Endothelial cell (in vitro differentiated cells): ENCODE results near the gene HMGCS2. TPM values are rescaled to one million over a fixed set of nuclear protein-coding genes. Genes with fewer than 3 reads are reported as not detected.

Source experiments
- DNase-seq: peaks from one replicate; pipeline ENCODE4 v3.0.0; 2021; ENCODE audit warnings: low spot score
- H3K27ac Mint-ChIP-seq: one replicate; pipeline ENCODE4 v1.8.0; 2021; ENCODE audit warnings: mixed read lengths, inconsistent platforms; ENCODE audit not compliant: unreplicated experiment
- H3K27me3 Mint-ChIP-seq: one replicate; pipeline ENCODE4 v1.8.0; 2021; ENCODE audit warnings: mild to moderate bottlenecking, moderate library complexity, mixed read lengths, inconsistent platforms; ENCODE audit not compliant: unreplicated experiment
- H3K36me3 Mint-ChIP-seq: one replicate; pipeline ENCODE4 v1.8.0; 2021; ENCODE audit warnings: mild to moderate bottlenecking, low read depth, mixed read lengths, inconsistent platforms; ENCODE audit not compliant: unreplicated experiment
- H3K4me1 Mint-ChIP-seq: one replicate; pipeline ENCODE4 v1.8.0; 2021; ENCODE audit warnings: mild to moderate bottlenecking, mixed read lengths, inconsistent platforms; ENCODE audit not compliant: unreplicated experiment
- H3K4me3 Mint-ChIP-seq: one replicate; pipeline ENCODE4 v1.8.0; 2021; ENCODE audit warnings: mild to moderate bottlenecking, mixed read lengths, inconsistent platforms; ENCODE audit not compliant: unreplicated experiment
- H3K9me3 Mint-ChIP-seq: one replicate; pipeline ENCODE4 v1.8.0; 2021; ENCODE audit warnings: mixed read lengths, inconsistent platforms; ENCODE audit not compliant: unreplicated experiment
- total RNA-seq: library from RNA; stranded (reverse); fragmentation: NEBNext Ultra II Directional; extraction: Animal tissue kit (Norgen Biotek cat#: 25700); gene quantifications from one replicate; pipeline ENCODE4 v1.2.1, GENCODE V29; 2021; ENCODE audit not compliant: unreplicated experiment
- TF ChIP-seq, protein P1 (sequence below): fragments of 200-600 bp; sonication (generic); IDR thresholded peaks from one replicate; pipeline ENCODE4 v1.5.0; 2021; ENCODE audit warnings: antibody characterized with exemption; ENCODE audit not compliant: unreplicated experiment

Gene HMGCS2
- total RNA-seq, 1 donor from 2014 or later = not detected

DNA sequence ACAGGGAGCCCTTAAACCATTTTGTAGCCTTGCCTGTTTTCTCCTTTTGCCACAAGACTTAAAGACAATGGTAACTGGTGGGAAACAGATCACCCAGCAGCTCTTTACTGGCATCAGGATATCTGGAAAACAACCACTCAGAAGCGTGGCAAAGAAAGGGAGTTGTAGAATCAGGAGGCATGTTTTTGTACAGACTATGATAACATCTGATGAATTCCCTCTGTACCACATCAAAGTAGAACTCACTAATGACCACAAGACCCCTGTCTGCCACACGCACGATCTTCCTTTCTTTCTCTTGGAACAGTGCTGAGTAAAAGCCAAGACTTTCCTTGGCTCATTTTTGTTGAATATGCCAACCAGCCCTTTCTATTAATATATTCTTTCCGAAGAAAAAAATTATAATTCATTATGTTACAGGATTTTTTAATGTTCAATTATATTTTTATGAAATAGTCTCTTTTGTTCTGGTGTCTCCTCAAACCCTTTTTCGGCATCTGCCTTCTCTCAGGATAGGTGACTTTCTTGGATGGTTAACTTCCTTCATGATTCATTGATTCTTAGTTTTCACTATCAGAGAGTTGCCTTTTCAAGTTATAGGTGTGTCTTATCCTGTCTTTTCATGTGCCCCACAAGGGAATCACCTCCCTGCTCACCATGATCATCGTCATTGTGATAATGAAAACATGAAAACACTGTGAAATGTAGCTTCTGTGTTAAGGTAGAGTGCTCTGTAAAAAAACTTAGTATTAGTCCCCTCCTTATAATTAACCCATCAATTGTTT is 64.8 kb downstream of the HMGCS2 start:
- Mint-ChIP-seq H3K27me3 (no peaks in the 10 kb centered on the region), H3K27ac (no peak overlapping the region), H3K4me3 (no peak overlapping the region), H3K36me3 (peaks cover 14% of the 10 kb centered on the region), H3K9me3 (peaks cover 7% of the 10 kb centered on the region), H3K4me1 (no peaks in the 10 kb centered on the region)
- DNase-seq = no peak
- TF ChIP-seq, protein P1, sequence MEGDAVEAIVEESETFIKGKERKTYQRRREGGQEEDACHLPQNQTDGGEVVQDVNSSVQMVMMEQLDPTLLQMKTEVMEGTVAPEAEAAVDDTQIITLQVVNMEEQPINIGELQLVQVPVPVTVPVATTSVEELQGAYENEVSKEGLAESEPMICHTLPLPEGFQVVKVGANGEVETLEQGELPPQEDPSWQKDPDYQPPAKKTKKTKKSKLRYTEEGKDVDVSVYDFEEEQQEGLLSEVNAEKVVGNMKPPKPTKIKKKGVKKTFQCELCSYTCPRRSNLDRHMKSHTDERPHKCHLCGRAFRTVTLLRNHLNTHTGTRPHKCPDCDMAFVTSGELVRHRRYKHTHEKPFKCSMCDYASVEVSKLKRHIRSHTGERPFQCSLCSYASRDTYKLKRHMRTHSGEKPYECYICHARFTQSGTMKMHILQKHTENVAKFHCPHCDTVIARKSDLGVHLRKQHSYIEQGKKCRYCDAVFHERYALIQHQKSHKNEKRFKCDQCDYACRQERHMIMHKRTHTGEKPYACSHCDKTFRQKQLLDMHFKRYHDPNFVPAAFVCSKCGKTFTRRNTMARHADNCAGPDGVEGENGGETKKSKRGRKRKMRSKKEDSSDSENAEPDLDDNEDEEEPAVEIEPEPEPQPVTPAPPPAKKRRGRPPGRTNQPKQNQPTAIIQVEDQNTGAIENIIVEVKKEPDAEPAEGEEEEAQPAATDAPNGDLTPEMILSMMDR = no peak

DNA sequence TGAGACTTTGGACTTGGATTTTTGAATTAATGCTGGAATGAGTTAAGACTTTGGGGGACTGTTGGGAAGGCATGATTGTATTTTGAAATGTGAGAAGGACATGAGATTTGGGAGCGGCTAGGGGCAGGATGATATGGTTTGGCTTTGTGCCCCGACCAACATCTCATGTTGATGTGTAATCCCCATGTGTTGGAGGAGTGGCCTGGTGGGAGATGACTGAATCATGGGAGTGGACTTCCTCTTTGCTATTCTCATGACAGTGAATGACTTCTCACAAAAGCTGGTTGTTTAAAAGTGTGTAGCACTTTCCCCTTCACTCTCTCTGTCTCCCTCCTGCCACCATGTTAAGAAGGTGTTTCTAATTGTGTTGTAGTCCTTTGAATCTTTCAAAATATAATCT is 66.3 kb downstream of the HMGCS2 start:
- Mint-ChIP-seq H3K36me3 (peaks cover 14% of the 10 kb centered on the region), H3K27me3 (no peaks in the 10 kb centered on the region), H3K4me1 (no peaks in the 10 kb centered on the region), H3K27ac (no peak overlapping the region), H3K9me3 (peaks cover 7% of the 10 kb centered on the region), H3K4me3 (no peak overlapping the region)
- no peak for DNase-seq
- TF ChIP-seq, protein P1 = no peak

DNA sequence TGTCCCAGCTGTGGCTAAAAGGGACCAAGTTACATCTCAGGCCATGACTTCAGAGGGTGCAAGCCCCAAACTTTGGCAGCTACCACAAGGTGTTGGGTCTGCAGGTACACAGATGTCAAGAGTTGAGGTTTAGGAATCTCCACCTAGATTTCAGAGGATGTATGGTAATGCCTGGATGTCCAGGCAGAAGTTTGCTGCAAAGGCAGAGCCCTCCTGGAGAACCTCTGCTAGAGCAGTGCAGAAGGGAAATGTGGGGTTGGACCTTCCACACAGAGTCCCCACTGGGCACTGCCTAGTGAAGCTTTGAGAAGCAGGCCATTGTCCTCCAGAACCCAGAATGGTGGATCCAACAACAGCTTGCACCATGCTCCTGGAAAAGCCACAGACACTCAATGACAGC is 67.0 kb downstream of the HMGCS2 start:
- H3K27me3 Mint-ChIP-seq = no peaks in the 10 kb centered on the region
- peaks cover 7% of the 10 kb centered on the region for H3K9me3 Mint-ChIP-seq
- H3K27ac Mint-ChIP-seq = no peak overlapping the region
- no peak overlapping the region for H3K4me3 Mint-ChIP-seq
- no peaks in the 10 kb centered on the region for H3K4me1 Mint-ChIP-seq
- TF ChIP-seq, protein P1 = no peak
- peaks cover 14% of the 10 kb centered on the region for H3K36me3 Mint-ChIP-seq
- DNase-seq = no peak

DNA sequence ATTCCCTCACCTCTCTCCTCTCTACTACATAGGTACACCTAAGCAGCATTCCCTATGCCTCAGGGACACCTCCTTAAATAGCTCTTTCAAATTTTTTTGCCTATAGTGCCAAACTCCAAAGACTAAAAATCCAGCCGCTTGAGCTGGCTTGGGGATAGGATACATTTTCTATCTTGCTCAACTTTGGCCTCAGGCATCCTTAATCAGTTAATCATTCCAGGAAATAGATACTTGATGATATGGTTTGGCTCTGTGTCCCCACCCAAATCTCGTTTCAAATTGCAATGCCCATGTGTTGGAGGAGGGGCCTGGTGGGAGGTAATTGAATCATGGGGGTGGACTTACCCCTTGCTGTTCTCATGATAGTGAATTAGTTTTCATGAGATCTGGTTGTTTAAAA is 68.4 kb downstream of the HMGCS2 start:
- H3K4me3 Mint-ChIP-seq = no peak overlapping the region
- no peaks in the 10 kb centered on the region for H3K4me1 Mint-ChIP-seq
- no peak for DNase-seq
- H3K27ac Mint-ChIP-seq = no peak overlapping the region
- H3K27me3 Mint-ChIP-seq = no peaks in the 10 kb centered on the region
- TF ChIP-seq, protein P1 = no peak
- peaks cover 7% of the 10 kb centered on the region for H3K9me3 Mint-ChIP-seq
- H3K36me3 Mint-ChIP-seq = peaks cover 14% of the 10 kb centered on the region

Other genes starting within 250 kb of the HMGCS2 start
- gene ZNF697, start 120.6 kb downstream of the HMGCS2 start, total RNA-seq = 13.3 TPM
- gene PHGDH, start 57.0 kb downstream of the HMGCS2 start, total RNA-seq = 137 TPM
- not detected for gene REG4, start 42.6 kb upstream of the HMGCS2 start, total RNA-seq
- not detected for gene ADAM30, start 127.6 kb upstream of the HMGCS2 start, total RNA-seq